Body of pancreas (tissue), 4 donors: ENCODE data around the gene CYP27B1.
A peak's percentile ranks its signal among the peaks of the same experiment; 100 is the strongest.

Experiments
- CTCF ChIP-seq, 7 experiments: fragments of 450-650 bp in 4 of 7; fragments of 200-600 bp in 3 of 7; sonication (generic) in 3 of 7; IDR thresholded peaks; one replicate each; pipeline ENCODE4 v1.5.1; 2016 to 2019; ENCODE audit warnings: antibody characterized with exemption in 7 of 7
- POLR2A ChIP-seq, 3 donors: fragments of 450-650 bp; IDR thresholded peaks; one replicate each; pipeline ENCODE4 v1.6.1; 2016; ENCODE audit warnings: antibody characterized with exemption in 3 of 3, mild to moderate bottlenecking in 2 of 3

GRCh38 chr12:57765698-57766463 lies 997 bp downstream of the CYP27B1 start:
- TF ChIP-seq CTCF (IDR thresholded peaks at IDR 0.05) (no peak), POLR2A (IDR thresholded peaks at IDR 0.05) (peak in 1 of 3 donors; percentile 9)
